NCI-H1436 treated with DMSO at 0.1 percent for 48 hours (cell line): Measurements from ENCODE around the gene CAPN10.

Experiments used
- DNase-seq: peaks from one replicate; lab custom pipeline; 2025; lab: John Stamatoyannopoulos, UW

Gene CAPN10

GRCh38 chr2:240638512-240639160 lies 52.1 kb downstream of the CAPN10 start:
- no peak for DNase-seq

GRCh38 chr2:240639566-240639965 lies 53.0 kb downstream of the CAPN10 start:
- DNase-seq: no peak

GRCh38 chr2:240640939-240641338 lies 54.4 kb downstream of the CAPN10 start:
- DNase-seq: no peak

- no peak for DNase-seq
Measured at GRCh38 chr2:240642061-240642805, 55.7 kb downstream of the CAPN10 start.

- DNase-seq: no peak
Measured at GRCh38 chr2:240642806-240643092, 56.2 kb downstream of the CAPN10 start.

GRCh38 chr2:240643093-240643810 lies 56.7 kb downstream of the CAPN10 start:
- DNase-seq: no peak

GRCh38 chr2:240643811-240644150 lies 57.2 kb downstream of the CAPN10 start:
- no peak for DNase-seq

- no peak for DNase-seq
Measured at GRCh38 chr2:240644171-240644651, 57.7 kb downstream of the CAPN10 start.

GRCh38 chr2:240644859-240645301 lies 58.3 kb downstream of the CAPN10 start:
- no peak for DNase-seq

- no peak for DNase-seq
Measured at GRCh38 chr2:240645346-240645745, 58.8 kb downstream of the CAPN10 start.

GRCh38 chr2:240645801-240646175 lies 59.3 kb downstream of the CAPN10 start:
- no peak for DNase-seq

GRCh38 chr2:240646176-240646899 lies 59.8 kb downstream of the CAPN10 start:
- DNase-seq: no peak

GRCh38 chr2:240646900-240647502 lies 60.5 kb downstream of the CAPN10 start:
- DNase-seq: no peak

GRCh38 chr2:240647503-240648154 lies 61.1 kb downstream of the CAPN10 start:
- no peak for DNase-seq

- DNase-seq: no peak
Measured at GRCh38 chr2:240648155-240648649, 61.7 kb downstream of the CAPN10 start.
